Breast epithelium (tissue), 4 donors: ENCODE results near the gene AGAP1. TPM values are rescaled to one million over a fixed set of nuclear protein-coding genes. Genes with fewer than 3 reads are reported as not detected.

Experiments used
- DNase-seq, 2 donors: peaks; one replicate each; pipeline ENCODE4 v3.0.0-alpha.2; 2019; ENCODE audit warnings: low spot score in 2 of 2
- H3K27ac ChIP-seq, 2 donors: fragments of 200-600 bp; sonication (generic) in 1 of 2; one replicate each; pipeline ENCODE4 v1.5.1; 2016 to 2019; ENCODE audit warnings: mild to moderate bottlenecking in 1 of 2
- H3K27me3 ChIP-seq, 2 donors: fragments of 200-600 bp; sonication (generic) in 1 of 2; one replicate each; pipeline versions ENCODE4 v1.5.1 to v1.6.0; 2017 to 2019; ENCODE audit warnings: control low read depth in 1 of 2, mild to moderate bottlenecking in 1 of 2
- H3K36me3 ChIP-seq: fragments of 200-600 bp; one replicate; pipeline ENCODE4 v1.5.1; 2019
- H3K4me1 ChIP-seq, 2 donors: fragments of 200-600 bp; sonication (generic); one replicate each; pipeline ENCODE4 v1.5.1; 2016 to 2019; ENCODE audit warnings: control low read depth in 1 of 2
- H3K4me3 ChIP-seq, 3 donors: fragments of 200-600 bp; sonication (generic); 1 replicate in 2 of 3; 2 replicates in 1 of 3; pipeline ENCODE4 v1.5.1; 2016 to 2019; ENCODE audit warnings: mild to moderate bottlenecking in 3 of 3, moderate library complexity in 2 of 3
- H3K9me3 ChIP-seq, 2 donors: fragments of 200-600 bp; sonication (generic) in 1 of 2; one replicate each; pipeline ENCODE4 v1.5.1; 2016 to 2019; ENCODE audit warnings: control low read depth in 1 of 2
- POLR2A ChIP-seq: fragments of 450-650 bp; IDR thresholded peaks from one replicate; pipeline ENCODE4 v1.6.1; 2016; ENCODE audit warnings: antibody characterized with exemption, mild to moderate bottlenecking, moderate library complexity
- POLR2AphosphoS5 ChIP-seq, 3 donors: sonication (generic); formaldehyde crosslinking; IDR thresholded peaks; one replicate each; pipeline ENCODE4 v1.6.1; 2017; ENCODE audit warnings: antibody characterized with exemption in 3 of 3
- intact Hi-C: fragments of 100-400 bp; cut with DNase I; formaldehyde crosslinking; loops from one replicate; pipeline ENCODE4 v1.15.1; 2023; ENCODE audit warnings: low total_unique reads
- total RNA-seq, 3 donors: library from RNA; depleted of rRNA; stranded (reverse); fragments of >200 nt; gene quantifications; one replicate each; pipeline ENCODE4 v1.1.0, GENCODE V29; 2016
- TF ChIP-seq, protein P1 (sequence below), 3 donors: fragments of 450-650 bp; IDR thresholded peaks; one replicate each; pipeline ENCODE4 v1.5.1; 2016 to 2017; ENCODE audit warnings: antibody characterized with exemption in 3 of 3, mild to moderate bottlenecking in 3 of 3, moderate library complexity in 3 of 3

The AGAP1 gene
- total RNA-seq, 3 donors from 2014 or later = 19.7 to 27.1 (median 25.9) TPM

DNA sequence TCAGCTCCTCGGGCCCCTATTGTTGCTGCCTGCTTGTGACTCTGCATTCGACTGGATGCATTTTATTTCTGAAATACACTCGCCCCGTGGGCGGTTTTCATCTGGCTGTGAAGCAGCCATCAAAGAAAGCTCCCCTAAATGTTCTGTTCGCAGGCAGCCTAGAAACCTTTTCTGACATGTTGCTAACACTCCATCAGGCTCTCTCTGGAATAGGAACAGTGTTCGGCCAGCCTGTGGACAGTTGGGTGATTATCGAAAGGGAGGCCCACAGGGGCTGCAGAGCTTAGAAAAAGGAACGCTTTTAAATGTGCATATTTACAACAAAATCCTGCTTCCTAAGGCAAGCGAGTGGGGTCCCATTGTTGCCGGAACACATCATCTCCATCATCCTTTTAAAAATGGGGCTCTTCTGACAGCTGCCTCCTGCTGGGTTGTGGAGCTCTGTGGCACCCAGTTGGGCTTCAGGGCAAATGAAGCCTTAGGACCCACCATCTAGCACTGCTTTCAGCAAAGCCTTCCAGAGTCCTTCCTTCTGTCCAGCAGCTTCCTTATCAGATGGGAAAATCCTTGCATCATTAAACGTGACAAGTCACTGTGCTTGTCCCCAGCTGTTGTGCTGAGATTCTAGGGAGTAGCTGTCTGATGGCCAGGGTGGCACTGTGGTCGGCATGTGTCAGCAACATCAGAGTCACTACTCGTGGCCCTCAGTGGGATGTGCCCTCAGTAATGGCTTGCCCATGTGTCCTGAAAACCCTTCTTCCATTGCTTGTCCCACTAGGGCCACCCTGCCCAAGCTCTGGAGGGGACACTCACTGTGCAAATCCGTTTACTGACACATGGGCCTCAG, 571.7 kb downstream of the AGAP1 start:
- Histone ChIP-seq H3K4me1 (no peaks in the 10 kb centered on the region), H3K4me3 (no peak overlapping the region), H3K27me3 (no peaks in the 10 kb centered on the region), H3K9me3 (no peaks in the 10 kb centered on the region), H3K36me3 (no peaks in the 10 kb centered on the region), H3K27ac (no peak overlapping the region)
- TF ChIP-seq POLR2AphosphoS5 (IDR thresholded peaks at IDR 0.05) (no peak), POLR2A (no peak)
- TF ChIP-seq, protein P1, sequence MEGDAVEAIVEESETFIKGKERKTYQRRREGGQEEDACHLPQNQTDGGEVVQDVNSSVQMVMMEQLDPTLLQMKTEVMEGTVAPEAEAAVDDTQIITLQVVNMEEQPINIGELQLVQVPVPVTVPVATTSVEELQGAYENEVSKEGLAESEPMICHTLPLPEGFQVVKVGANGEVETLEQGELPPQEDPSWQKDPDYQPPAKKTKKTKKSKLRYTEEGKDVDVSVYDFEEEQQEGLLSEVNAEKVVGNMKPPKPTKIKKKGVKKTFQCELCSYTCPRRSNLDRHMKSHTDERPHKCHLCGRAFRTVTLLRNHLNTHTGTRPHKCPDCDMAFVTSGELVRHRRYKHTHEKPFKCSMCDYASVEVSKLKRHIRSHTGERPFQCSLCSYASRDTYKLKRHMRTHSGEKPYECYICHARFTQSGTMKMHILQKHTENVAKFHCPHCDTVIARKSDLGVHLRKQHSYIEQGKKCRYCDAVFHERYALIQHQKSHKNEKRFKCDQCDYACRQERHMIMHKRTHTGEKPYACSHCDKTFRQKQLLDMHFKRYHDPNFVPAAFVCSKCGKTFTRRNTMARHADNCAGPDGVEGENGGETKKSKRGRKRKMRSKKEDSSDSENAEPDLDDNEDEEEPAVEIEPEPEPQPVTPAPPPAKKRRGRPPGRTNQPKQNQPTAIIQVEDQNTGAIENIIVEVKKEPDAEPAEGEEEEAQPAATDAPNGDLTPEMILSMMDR (IDR thresholded peaks at IDR 0.05) = no peak
- DNase-seq = no peak
- intact Hi-C loops = no loop called here

DNA sequence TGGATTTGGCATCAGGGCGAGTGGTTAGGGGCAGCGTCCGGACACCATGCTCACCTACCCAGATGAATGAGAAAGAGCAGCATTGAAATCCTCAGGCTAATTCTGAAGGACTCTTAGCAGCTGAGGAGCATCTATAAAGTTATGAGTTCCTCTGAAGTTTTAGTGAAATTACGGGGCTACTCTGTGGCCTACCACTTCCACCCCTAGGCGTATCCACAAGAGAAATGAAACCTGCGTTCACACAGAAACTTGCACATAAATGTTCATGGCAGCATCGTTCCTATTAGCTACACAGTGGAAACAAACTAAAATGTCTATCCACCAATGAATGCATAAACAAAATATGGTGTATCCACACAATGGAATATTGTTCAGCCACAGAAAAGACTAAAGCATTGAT, 576.4 kb downstream of the AGAP1 start:
- intact Hi-C loops = no loop called here
- no peak for TF ChIP-seq POLR2A
- TF ChIP-seq POLR2AphosphoS5 (IDR thresholded peaks at IDR 0.05) = no peak
- TF ChIP-seq, protein P1 (IDR thresholded peaks at IDR 0.05) = no peak
- H3K36me3 ChIP-seq = no peaks in the 10 kb centered on the region

GRCh38 chr2:236073246-236073645, 579.4 kb downstream of the AGAP1 start:
- Histone ChIP-seq H3K9me3 (no peaks in the 10 kb centered on the region), H3K4me3 (no peak overlapping the region), H3K4me1 (no peaks in the 10 kb centered on the region), H3K27ac (no peak overlapping the region), H3K27me3 (no peaks in the 10 kb centered on the region), H3K36me3 (no peaks in the 10 kb centered on the region)
- no peak for DNase-seq
- intact Hi-C loops = loop anchor here (1.0 kb wide), 1 partner anchor 18 kb away; no protein-coding TSS in a partner anchor
- TF ChIP-seq, protein P1 (IDR thresholded peaks at IDR 0.05) = no peak
- TF ChIP-seq POLR2A (no peak), POLR2AphosphoS5 (IDR thresholded peaks at IDR 0.05) (no peak)

More for the DNA sequence above, 576.4 kb downstream of the AGAP1 start:
- Histone ChIP-seq H3K27ac (no peak overlapping the region), H3K27me3 (no peaks in the 10 kb centered on the region), H3K4me3 (no peak overlapping the region), H3K9me3 (no peaks in the 10 kb centered on the region), H3K4me1 (no peaks in the 10 kb centered on the region)
- no peak for DNase-seq

- no peak for DNase-seq
- intact Hi-C loops = loop anchor here (1.0 kb wide), 1 partner anchor 17 kb away; no protein-coding TSS in a partner anchor
- H3K27ac ChIP-seq = no peak overlapping the region
- no peaks in the 10 kb centered on the region for H3K9me3 ChIP-seq
- no peaks in the 10 kb centered on the region for H3K36me3 ChIP-seq
- TF ChIP-seq POLR2AphosphoS5 (IDR thresholded peaks at IDR 0.05) (no peak), POLR2A (no peak)
- TF ChIP-seq, protein P1 (IDR thresholded peaks at IDR 0.05) = no peak
- no peaks in the 10 kb centered on the region for H3K4me1 ChIP-seq
- H3K4me3 ChIP-seq = no peak overlapping the region
- no peaks in the 10 kb centered on the region for H3K27me3 ChIP-seq
These were observed 580.2 kb downstream of the AGAP1 start for GRCh38 chr2:236073867-236074655.

DNA sequence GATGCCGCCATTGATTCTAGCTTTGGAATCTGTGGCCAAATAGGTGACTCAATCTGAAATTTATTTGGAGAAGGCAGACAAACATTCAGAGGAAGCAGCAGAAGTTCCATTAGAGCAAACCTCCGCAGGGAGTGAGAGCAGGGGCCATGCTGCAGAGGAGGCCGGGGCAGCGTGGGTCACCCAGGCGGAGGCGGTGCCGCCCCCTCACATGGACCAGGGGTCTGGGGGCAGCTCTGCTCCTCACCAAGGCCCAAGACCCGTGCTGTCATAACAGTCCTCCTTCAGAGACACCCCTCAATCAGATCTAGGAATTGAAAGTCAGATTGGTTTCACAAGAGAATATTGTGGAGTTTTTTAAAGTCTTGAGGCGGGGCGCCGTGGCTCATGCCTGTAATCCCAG, 582.0 kb downstream of the AGAP1 start:
- Histone ChIP-seq H3K27me3 (no peaks in the 10 kb centered on the region), H3K4me1 (no peaks in the 10 kb centered on the region), H3K4me3 (no peak overlapping the region), H3K27ac (no peak overlapping the region), H3K36me3 (no peaks in the 10 kb centered on the region), H3K9me3 (no peaks in the 10 kb centered on the region)
- no peak for TF ChIP-seq POLR2A
- no peak for TF ChIP-seq POLR2AphosphoS5 (IDR thresholded peaks at IDR 0.05)
- TF ChIP-seq, protein P1 (IDR thresholded peaks at IDR 0.05) = no peak
- no peak for DNase-seq
- intact Hi-C loops = no loop called here
